Endothelial cell of umbilical vein (primary cell): ENCODE results near the gene TXNRD3. TPM values are rescaled to one million over a fixed set of nuclear protein-coding genes. Genes with fewer than 3 reads are reported as not detected.
"Not testable (repeated sequence)": the region's sequence is repeated elsewhere in the genome, so short reads cannot be mapped to it uniquely, and the experiment has no call there.

Source experiments
- BruUV-seq: library from RNA; stranded (reverse); fragments of 400-500 nt; replicated peaks from 2 replicates; lab custom pipeline; 2021; lab: Mats Ljungman, UMichigan
- CTCF ChIA-PET: fragments of 300-600, 350-600 bp; sonication (Branson Sonifier 250); formaldehyde crosslinking; loops from one replicate; lab custom pipeline; 2021; ENCODE audit warnings: antibody characterized with exemption, inconsistent platforms; lab: Charles Lee
- POLR2A ChIA-PET: fragments of 300-600, 350-600 bp; sonication (Branson Sonifier 250); formaldehyde crosslinking; loops from one replicate; lab custom pipeline; 2021; ENCODE audit warnings: antibody characterized with exemption, inconsistent platforms; lab: Charles Lee
- DNase-seq: peaks from one replicate; pipeline ENCODE4 v3.0.0-alpha.2; 2011; ENCODE audit warnings: low read depth, low spot score
- FAIRE-seq: peaks from 2 replicates; lab custom pipeline; 2011; peaks lifted over from hg19 to GRCh38; lab: Jason Lieb, UNC
- H2AFZ ChIP-seq: 2 replicates; pipeline ENCODE4 v1.6.0; 2012; ENCODE audit warnings: low read depth, low read length, control low read depth, inconsistent platforms
- H3K27ac ChIP-seq: 2 replicates; pipeline ENCODE4 v1.5.1; 2011; ENCODE audit warnings: low read depth, mild to moderate bottlenecking, control low read depth, low read length, moderate library complexity; ENCODE audit not compliant: insufficient read depth
- H3K27me3 ChIP-seq, 2 experiments: 2 replicates each; pipeline versions ENCODE4 v1.6.0 to v1.6.1; 2011; ENCODE audit warnings: low read length in 2 of 2, mixed read lengths in 1 of 2; ENCODE audit not compliant: control insufficient read depth in 2 of 2, insufficient read depth in 2 of 2
- H3K36me3 ChIP-seq, 2 experiments: 2 replicates in 1 of 2; 3 replicates in 1 of 2; pipeline ENCODE4 v1.5.1; 2011; ENCODE audit warnings: low read length in 2 of 2, mild to moderate bottlenecking in 1 of 2, moderate library complexity in 1 of 2; ENCODE audit not compliant: control insufficient read depth in 2 of 2, insufficient read depth in 2 of 2; ENCODE audit errors: extremely low read depth in 1 of 2
- H3K4me1 ChIP-seq: 3 replicates; pipeline ENCODE4 v1.5.1; 2011; ENCODE audit warnings: mild to moderate bottlenecking, low read length; ENCODE audit not compliant: control insufficient read depth, insufficient read depth; ENCODE audit errors: extremely low read depth
- H3K4me2 ChIP-seq: 2 replicates; pipeline ENCODE4 v1.6.1; 2011; ENCODE audit warnings: low read length, control low read depth, mixed read lengths; ENCODE audit not compliant: insufficient read depth
- H3K4me3 ChIP-seq, 3 experiments: fragments of 200-600 bp in 1 of 3; sonication (generic), shearing (Covaris generic) in 1 of 3; replicated peaks in 1 of 3; 2 replicates each; pipeline ENCODE4 v1.5.1; 2011 to 2016; ENCODE audit warnings: control low read depth in 3 of 3, low read length in 3 of 3, mild to moderate bottlenecking in 2 of 3, inconsistent platforms in 1 of 3, low read depth in 1 of 3, moderate library complexity in 1 of 3; ENCODE audit not compliant: insufficient read depth in 1 of 3
- H3K79me2 ChIP-seq: 2 replicates; pipeline ENCODE4 v1.6.0; 2012; ENCODE audit warnings: low read length, inconsistent platforms; ENCODE audit not compliant: control insufficient read depth, insufficient read depth
- H3K9ac ChIP-seq: replicated peaks from 2 replicates; pipeline ENCODE3; 2011; ENCODE audit warnings: low read length, control low read depth; ENCODE audit not compliant: insufficient read depth; ENCODE audit errors: extremely low read depth
- H3K9me1 ChIP-seq: replicated peaks from 3 replicates; pipeline ENCODE4 v1.6.0; 2011; ENCODE audit warnings: mild to moderate bottlenecking, low read length; ENCODE audit not compliant: control insufficient read depth, insufficient read depth; ENCODE audit errors: extremely low read depth
- H3K9me3 ChIP-seq: replicated peaks from 2 replicates; pipeline ENCODE4 v1.5.1; 2012; ENCODE audit warnings: low read length, inconsistent platforms; ENCODE audit not compliant: control insufficient read depth, insufficient read depth
- H4K20me1 ChIP-seq: replicated peaks from 2 replicates; pipeline ENCODE3; 2011; ENCODE audit warnings: mild to moderate bottlenecking, low read length; ENCODE audit not compliant: control insufficient read depth, insufficient read depth; ENCODE audit errors: extremely low read depth
- EZH2 ChIP-seq: IDR thresholded peaks from 2 replicates; pipeline ENCODE4 v1.6.1; 2012; ENCODE audit warnings: borderline replicate concordance, low read depth, mild to moderate bottlenecking, moderate library complexity, low read length, inconsistent platforms; ENCODE audit not compliant: severe bottlenecking
- FOS ChIP-seq: IDR thresholded peaks from 2 replicates; pipeline ENCODE4 v1.6.1; 2011; ENCODE audit warnings: mild to moderate bottlenecking, low read length, moderate library complexity, borderline replicate concordance; ENCODE audit not compliant: insufficient read depth
- GATA2 ChIP-seq: IDR thresholded peaks from 2 replicates; pipeline ENCODE4 v1.7.0; 2011; ENCODE audit warnings: low read depth, mild to moderate bottlenecking, moderate library complexity, mixed read lengths, low read length; ENCODE audit not compliant: insufficient read length, insufficient read depth
- JUN ChIP-seq: IDR thresholded peaks from 2 replicates; pipeline ENCODE4 v1.6.1; 2011; ENCODE audit warnings: borderline replicate concordance, low read depth; ENCODE audit not compliant: insufficient read length, insufficient read depth
- MYC ChIP-seq: IDR thresholded peaks from one replicate; pipeline ENCODE4 v1.6.1; 2011; ENCODE audit warnings: mild to moderate bottlenecking, low read depth, low read length
- POLR2A ChIP-seq: IDR thresholded peaks from 2 replicates; pipeline ENCODE4 v1.6.1; 2012; ENCODE audit warnings: low read depth, mild to moderate bottlenecking, control low read depth, low read length
- POLR2AphosphoS5 ChIP-seq: IDR thresholded peaks from 2 replicates; pipeline ENCODE4 v1.6.1; 2012; ENCODE audit warnings: low read depth, mild to moderate bottlenecking, control low read depth, low read length, moderate library complexity; ENCODE audit not compliant: insufficient read depth
- dilution Hi-C: fragments of 300-500 bp; cut with MboI; formaldehyde crosslinking; loops from one replicate; pipeline ENCODE4 v1.15.0; 2019; ENCODE audit warnings: low sequenced_read_pairs; ENCODE audit not compliant: extremely low pct_ligation_motif_present
- intact Hi-C: fragments of 100-400 bp; cut with micrococcal nuclease; formaldehyde crosslinking; loops from one replicate; pipeline ENCODE4 v1.10.0; 2022
- polyA plus RNA-seq, 4 experiments: library from polyadenylated mRNA; depleted of rRNA in 3 of 4; stranded (reverse) in 3 of 4; unstranded in 1 of 4; fragments of >200 nt; gene quantifications; 2 replicates each; pipeline versions ENCODE4 v1.2.1 to v1.2.3, GENCODE V29; 2011 to 2012; ENCODE audit warnings: missing spikeins in 1 of 4
- total RNA-seq: library from RNA; stranded (reverse); gene quantifications from 2 replicates; pipeline ENCODE4 v1.2.3, GENCODE V29; 2021
- TF ChIP-seq, protein P1 (sequence below), 2 donors: IDR thresholded peaks; 1 replicate in 1 of 2; 2 replicates in 1 of 2; pipeline ENCODE4 v1.5.1; 2011; ENCODE audit warnings: low read length in 2 of 2, mild to moderate bottlenecking in 2 of 2, moderate library complexity in 2 of 2, control low read depth in 1 of 2, inconsistent platforms in 1 of 2, low read depth in 1 of 2; ENCODE audit not compliant: insufficient read depth in 1 of 2; ENCODE audit errors: extremely low read depth in 1 of 2
- TF ChIP-seq, protein P2 (sequence below): IDR thresholded peaks from 2 replicates; pipeline ENCODE4 v1.6.1; 2011; ENCODE audit not compliant: insufficient read depth, insufficient read length

Gene TXNRD3
- total and polyA plus RNA-seq, 2 donors (not counting 3 experiments of a cell fraction or from before 2014, with no cell fraction given) = 2.6 to 7.1 TPM

DNA sequence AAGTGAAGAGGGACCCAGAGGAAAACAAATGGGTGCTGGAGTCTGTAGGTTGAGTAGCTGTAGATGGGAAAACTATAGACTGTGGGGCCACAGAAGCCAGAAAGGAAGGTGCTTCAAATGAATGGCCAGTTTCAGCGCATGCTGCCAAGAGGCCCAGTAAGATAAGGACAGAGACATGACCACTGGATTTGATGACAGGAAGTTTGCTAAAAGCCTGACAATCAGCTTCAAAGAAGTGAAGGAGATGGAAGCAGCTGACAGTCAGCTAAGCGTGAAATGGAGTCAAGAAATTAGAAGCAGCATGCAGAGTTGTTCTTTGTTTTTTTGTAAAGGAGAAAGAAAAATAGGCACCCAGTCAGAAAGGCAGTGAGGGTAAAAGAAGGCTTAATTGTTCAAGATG lies 24.9 kb downstream of the TXNRD3 start:
- FAIRE-seq (no peak), DNase-seq (no peak)
- Histone ChIP-seq H3K4me1 (no peaks in the 10 kb centered on the region), H3K79me2 (no peaks in the 10 kb centered on the region), H3K9ac (no peak overlapping the region), H3K27me3 (no peaks in the 10 kb centered on the region), H3K27ac (no peak overlapping the region), H3K4me2 (no peak overlapping the region), H3K4me3 (no peak overlapping the region), H2AFZ (no peak overlapping the region), H3K36me3 (no peaks in the 10 kb centered on the region), H3K9me1 (no peaks in the 10 kb centered on the region), H3K9me3 (no peaks in the 10 kb centered on the region), H4K20me1 (no peaks in the 10 kb centered on the region)
- intact Hi-C loops (no loop called here), dilution Hi-C loops (no loop called here)
- no TSS peak for BruUV-seq
- ChIA-PET CTCF (no interaction called here), POLR2A (no interaction called here)
- TF ChIP-seq MYC = no peak
- TF ChIP-seq, protein P1, sequence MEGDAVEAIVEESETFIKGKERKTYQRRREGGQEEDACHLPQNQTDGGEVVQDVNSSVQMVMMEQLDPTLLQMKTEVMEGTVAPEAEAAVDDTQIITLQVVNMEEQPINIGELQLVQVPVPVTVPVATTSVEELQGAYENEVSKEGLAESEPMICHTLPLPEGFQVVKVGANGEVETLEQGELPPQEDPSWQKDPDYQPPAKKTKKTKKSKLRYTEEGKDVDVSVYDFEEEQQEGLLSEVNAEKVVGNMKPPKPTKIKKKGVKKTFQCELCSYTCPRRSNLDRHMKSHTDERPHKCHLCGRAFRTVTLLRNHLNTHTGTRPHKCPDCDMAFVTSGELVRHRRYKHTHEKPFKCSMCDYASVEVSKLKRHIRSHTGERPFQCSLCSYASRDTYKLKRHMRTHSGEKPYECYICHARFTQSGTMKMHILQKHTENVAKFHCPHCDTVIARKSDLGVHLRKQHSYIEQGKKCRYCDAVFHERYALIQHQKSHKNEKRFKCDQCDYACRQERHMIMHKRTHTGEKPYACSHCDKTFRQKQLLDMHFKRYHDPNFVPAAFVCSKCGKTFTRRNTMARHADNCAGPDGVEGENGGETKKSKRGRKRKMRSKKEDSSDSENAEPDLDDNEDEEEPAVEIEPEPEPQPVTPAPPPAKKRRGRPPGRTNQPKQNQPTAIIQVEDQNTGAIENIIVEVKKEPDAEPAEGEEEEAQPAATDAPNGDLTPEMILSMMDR (IDR thresholded peaks at IDR 0.05; ENCODE audit: extremely low read depth in 1 of 2, insufficient read depth in 1 of 2, low read depth in 1 of 2, low read length in 2 of 2) = no peak
- TF ChIP-seq POLR2AphosphoS5 = no peak
- TF ChIP-seq, protein P2, sequence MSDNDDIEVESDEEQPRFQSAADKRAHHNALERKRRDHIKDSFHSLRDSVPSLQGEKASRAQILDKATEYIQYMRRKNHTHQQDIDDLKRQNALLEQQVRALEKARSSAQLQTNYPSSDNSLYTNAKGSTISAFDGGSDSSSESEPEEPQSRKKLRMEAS = no peak
- no peak for TF ChIP-seq GATA2
- no peak for TF ChIP-seq POLR2A
- no peak for TF ChIP-seq JUN
- no peak for TF ChIP-seq FOS
- TF ChIP-seq EZH2 = no peak

DNA sequence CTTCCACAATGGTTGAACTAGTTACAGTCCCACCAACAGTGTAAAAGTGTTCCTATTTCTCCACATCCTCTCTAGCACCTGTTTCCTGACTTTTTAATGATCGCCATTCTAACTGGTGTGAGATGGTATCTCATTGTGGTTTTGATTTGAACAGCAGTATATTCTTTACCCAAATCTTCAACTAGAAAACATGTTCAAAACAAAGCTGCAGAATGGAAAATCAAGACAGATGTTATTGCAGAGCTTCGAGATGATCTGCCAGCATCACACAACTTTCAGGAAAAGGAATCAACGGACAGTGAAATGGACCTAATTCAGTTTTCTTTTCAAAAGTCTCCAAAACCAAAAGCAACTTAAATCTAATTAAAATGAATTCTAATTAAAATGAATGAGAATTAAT lies 29.2 kb downstream of the TXNRD3 start:
- CTCF ChIA-PET, H4K20me1 ChIP-seq, H3K4me2 ChIP-seq, dilution Hi-C loops, H2AFZ ChIP-seq, H3K4me1 ChIP-seq, H3K9ac ChIP-seq, BruUV-seq, H3K27ac ChIP-seq, POLR2A ChIA-PET, H3K9me3 ChIP-seq, H3K27me3 ChIP-seq, H3K4me3 ChIP-seq, H3K79me2 ChIP-seq, DNase-seq, FAIRE-seq, H3K36me3 ChIP-seq, H3K9me1 ChIP-seq, intact Hi-C loops: not testable (repeated sequence)
